Natural killer cell (primary cell): Measurements from ENCODE around the gene IL17RB. TPM values are rescaled to one million over a fixed set of nuclear protein-coding genes. Genes with fewer than 3 reads are reported as not detected.

Experiments
- ATAC-seq, 3 donors: fragments of 150-1000 bp in 2 of 3; fragments of 200-7000 bp in 1 of 3; cut with Tn5 transposase; 1 replicate in 1 of 3; 2 replicates in 2 of 3; pipeline ENCODE4 v1.10.0; 2021; ENCODE audit warnings: mild to moderate bottlenecking in 2 of 3, moderate library complexity in 2 of 3
- DNase-seq, 2 donors: peaks; one replicate each; pipeline versions ENCODE4 v3.0.0 to v3.0.0-alpha.2; 2013 to 2021; ENCODE audit warnings: mixed read lengths in 1 of 2
- H3K27ac ChIP-seq: one replicate; pipeline ENCODE4 v1.5.1; 2013; ENCODE audit warnings: mild to moderate bottlenecking, low read length
- H3K27me3 ChIP-seq: one replicate; pipeline ENCODE4 v1.6.1; 2013; ENCODE audit warnings: low read length; ENCODE audit not compliant: control insufficient read depth, insufficient read depth
- H3K36me3 ChIP-seq: one replicate; pipeline ENCODE4 v1.6.1; 2013; ENCODE audit warnings: low read length; ENCODE audit not compliant: control insufficient read depth, insufficient read depth
- H3K4me1 ChIP-seq: one replicate; pipeline ENCODE4 v1.6.1; 2013; ENCODE audit warnings: low read length; ENCODE audit not compliant: control insufficient read depth, insufficient read depth
- H3K4me3 ChIP-seq: one replicate; pipeline ENCODE4 v1.5.1; 2013; ENCODE audit warnings: low read length
- H3K9me3 ChIP-seq: one replicate; pipeline ENCODE4 v1.6.1; 2013; ENCODE audit warnings: low read length; ENCODE audit not compliant: control insufficient read depth, insufficient read depth
- H3K27ac Mint-ChIP-seq, 2 donors: one replicate each; pipeline ENCODE4 v1.8.0; 2022; ENCODE audit warnings: mild to moderate bottlenecking in 2 of 2, mixed read lengths in 2 of 2, moderate library complexity in 1 of 2
- H3K27me3 Mint-ChIP-seq, 2 donors: one replicate each; pipeline ENCODE4 v1.8.0; 2022; ENCODE audit warnings: low read depth in 2 of 2, mixed read lengths in 2 of 2
- H3K36me3 Mint-ChIP-seq: one replicate; pipeline ENCODE4 v1.8.0; 2022; ENCODE audit warnings: mixed read lengths
- H3K4me1 Mint-ChIP-seq, 2 donors: one replicate each; pipeline ENCODE4 v1.8.0; 2022; ENCODE audit warnings: mixed read lengths in 2 of 2
- H3K4me3 Mint-ChIP-seq: one replicate; pipeline ENCODE4 v1.8.0; 2022; ENCODE audit warnings: mild to moderate bottlenecking, moderate library complexity, mixed read lengths
- H3K9me3 Mint-ChIP-seq, 2 donors: one replicate each; pipeline ENCODE4 v1.8.0; 2022; ENCODE audit warnings: mixed read lengths in 2 of 2
- WGBS: methylation state at CpG from one replicate; pipeline ENCODE4 v1.1.7; 2013; ENCODE audit warnings: missing lambda C conversion rate; ENCODE audit not compliant: insufficient coverage; 5-methylcytosine and 5-hydroxymethylcytosine counted together
- intact Hi-C: fragments of 100-400 bp; cut with micrococcal nuclease; formaldehyde crosslinking; loops from one replicate; pipeline ENCODE4 v1.14.2; 2022
- total RNA-seq, 4 donors: library from RNA; stranded (reverse); fragments of 120-200 nt in 1 of 4; gene quantifications; one replicate each; pipeline versions ENCODE4 v1.2.3 to v1.2.4, GENCODE V29; 2013 to 2022
- TF ChIP-seq, protein P1 (sequence below): fragments of 200-600 bp; IDR thresholded peaks from one replicate; pipeline ENCODE4 v1.8.0; 2022; ENCODE audit warnings: antibody characterized with exemption

Gene IL17RB
- total RNA-seq, 3 donors from 2014 or later (not counting 1 experiment from before 2014, with no cell fraction given) = 0.25 TPM; not detected in 2

DNA sequence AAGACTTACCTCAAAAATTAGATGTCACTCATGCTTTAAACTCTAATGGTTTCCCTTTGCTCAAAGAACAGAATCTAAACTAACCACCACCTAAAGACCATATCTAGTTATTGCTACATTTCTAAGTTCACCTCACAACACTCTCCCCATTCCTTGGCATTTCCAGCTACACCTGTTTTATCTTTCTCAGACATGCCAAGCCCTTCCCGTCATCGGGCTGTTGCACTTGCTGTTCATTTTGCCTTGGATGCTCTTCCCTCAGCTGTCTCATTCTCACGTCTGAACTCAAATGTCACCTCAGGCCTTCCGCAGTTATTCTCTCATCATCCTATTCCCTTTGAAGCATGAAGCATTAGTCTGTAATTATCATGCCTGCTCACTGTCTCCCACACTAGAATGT lies 36.6 kb downstream of the IL17RB start:
- peaks cover 6% of the 10 kb centered on the region for H3K36me3 Mint-ChIP-seq
- no peak overlapping the region for H3K4me3 ChIP-seq
- ATAC-seq = no peak
- H3K4me1 Mint-ChIP-seq = peaks cover 33% of the 10 kb centered on the region in 2 donors
- no peaks in the 10 kb centered on the region for H3K9me3 ChIP-seq
- H3K4me3 Mint-ChIP-seq = peak overlapping the region; percentile 99
- peaks cover 41% of the 10 kb centered on the region for H3K36me3 ChIP-seq
- H3K9me3 Mint-ChIP-seq = no peaks in the 10 kb centered on the region
- no peaks in the 10 kb centered on the region for H3K27me3 Mint-ChIP-seq
- TF ChIP-seq, protein P1, sequence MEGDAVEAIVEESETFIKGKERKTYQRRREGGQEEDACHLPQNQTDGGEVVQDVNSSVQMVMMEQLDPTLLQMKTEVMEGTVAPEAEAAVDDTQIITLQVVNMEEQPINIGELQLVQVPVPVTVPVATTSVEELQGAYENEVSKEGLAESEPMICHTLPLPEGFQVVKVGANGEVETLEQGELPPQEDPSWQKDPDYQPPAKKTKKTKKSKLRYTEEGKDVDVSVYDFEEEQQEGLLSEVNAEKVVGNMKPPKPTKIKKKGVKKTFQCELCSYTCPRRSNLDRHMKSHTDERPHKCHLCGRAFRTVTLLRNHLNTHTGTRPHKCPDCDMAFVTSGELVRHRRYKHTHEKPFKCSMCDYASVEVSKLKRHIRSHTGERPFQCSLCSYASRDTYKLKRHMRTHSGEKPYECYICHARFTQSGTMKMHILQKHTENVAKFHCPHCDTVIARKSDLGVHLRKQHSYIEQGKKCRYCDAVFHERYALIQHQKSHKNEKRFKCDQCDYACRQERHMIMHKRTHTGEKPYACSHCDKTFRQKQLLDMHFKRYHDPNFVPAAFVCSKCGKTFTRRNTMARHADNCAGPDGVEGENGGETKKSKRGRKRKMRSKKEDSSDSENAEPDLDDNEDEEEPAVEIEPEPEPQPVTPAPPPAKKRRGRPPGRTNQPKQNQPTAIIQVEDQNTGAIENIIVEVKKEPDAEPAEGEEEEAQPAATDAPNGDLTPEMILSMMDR = no peak
- H3K27ac ChIP-seq = no peak overlapping the region
- peaks cover 11% of the 10 kb centered on the region for H3K4me1 ChIP-seq
- H3K27me3 ChIP-seq = no peaks in the 10 kb centered on the region
- intact Hi-C loops = loop anchor here (1.0 kb wide), 1 partner anchor 8 kb away; the partner anchor contains the start of gene SELENOK
- H3K27ac Mint-ChIP-seq = peak overlapping the region; percentile 88 to 95
- DNase-seq = no peak
- WGBS = 97% methylated on average over 4 of the region's 4 CpGs

DNA sequence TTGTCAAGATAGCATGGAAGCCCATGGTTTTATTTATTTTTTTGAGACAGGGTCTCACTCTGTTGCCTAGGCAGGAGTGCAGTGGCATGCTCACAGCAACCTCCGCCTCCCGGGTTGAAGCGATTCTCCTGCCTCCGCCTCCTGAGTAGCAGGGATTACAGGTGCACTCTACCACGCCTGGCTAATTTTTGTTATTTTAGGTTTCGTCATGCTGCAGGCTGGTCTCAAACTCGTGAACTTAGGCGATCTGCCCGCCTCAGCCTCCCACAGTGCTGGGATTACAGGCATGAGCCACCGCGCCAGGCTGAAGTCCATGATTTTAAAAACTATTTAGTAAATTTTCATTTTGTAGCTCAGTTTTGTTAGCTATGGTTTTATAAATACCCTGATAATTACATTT lies 38.3 kb downstream of the IL17RB start:
- WGBS = 98% methylated on average over 11 of the region's 11 CpGs
- TF ChIP-seq, protein P1 = no peak
- H3K9me3 Mint-ChIP-seq = no peaks in the 10 kb centered on the region
- ATAC-seq (no peak), DNase-seq (no peak)
- peaks cover 27% of the 10 kb centered on the region for H3K36me3 ChIP-seq
- no peak overlapping the region for H3K4me3 ChIP-seq
- no peaks in the 10 kb centered on the region for H3K27me3 Mint-ChIP-seq
- intact Hi-C loops = no loop called here
- H3K4me3 Mint-ChIP-seq = no peak overlapping the region
- peaks cover 11% of the 10 kb centered on the region for H3K4me1 ChIP-seq
- H3K9me3 ChIP-seq = no peaks in the 10 kb centered on the region
- peaks cover 38 to 41% of the 10 kb centered on the region in 2 donors for H3K4me1 Mint-ChIP-seq
- H3K27ac ChIP-seq = no peak overlapping the region
- no peaks in the 10 kb centered on the region for H3K36me3 Mint-ChIP-seq
- no peak overlapping the region for H3K27ac Mint-ChIP-seq
- no peaks in the 10 kb centered on the region for H3K27me3 ChIP-seq

DNA sequence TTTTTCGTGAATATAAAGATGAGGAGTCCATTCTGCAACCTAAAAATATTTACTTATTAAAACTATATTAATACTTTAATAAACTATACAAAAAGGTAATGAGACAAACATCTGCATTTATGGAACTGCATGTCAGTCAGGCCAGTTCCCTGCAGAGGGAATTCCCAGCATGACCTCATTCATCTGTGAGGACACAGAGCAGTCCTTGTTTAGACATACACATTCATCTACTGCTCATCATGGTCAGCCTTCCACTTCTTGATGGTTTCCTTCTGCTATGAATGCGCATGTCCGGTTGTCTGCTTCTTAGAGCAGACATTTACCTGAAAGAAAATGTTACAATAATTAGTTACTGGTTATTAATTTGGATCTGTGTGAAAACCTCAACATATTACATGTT lies 38.9 kb downstream of the IL17RB start:
- TF ChIP-seq, protein P1 = no peak
- Mint-ChIP-seq H3K27me3 (no peaks in the 10 kb centered on the region), H3K9me3 (no peaks in the 10 kb centered on the region), H3K4me3 (no peak overlapping the region), H3K27ac (no peak overlapping the region), H3K4me1 (peaks cover 38 to 46% of the 10 kb centered on the region in 2 donors), H3K36me3 (no peaks in the 10 kb centered on the region)
- Histone ChIP-seq H3K4me3 (no peak overlapping the region), H3K36me3 (peaks cover 23% of the 10 kb centered on the region), H3K27ac (no peak overlapping the region), H3K27me3 (no peaks in the 10 kb centered on the region), H3K4me1 (peaks cover 11% of the 10 kb centered on the region), H3K9me3 (no peaks in the 10 kb centered on the region)
- intact Hi-C loops = no loop called here
- DNase-seq = peak in 1 of 2 donors; percentile 13
- WGBS = no CpG with 5 or more reads among the region's 3 CpGs
- ATAC-seq = no peak

- H3K9me3 Mint-ChIP-seq = no peaks in the 10 kb centered on the region
- ATAC-seq (no peak), DNase-seq (no peak)
- H3K27ac Mint-ChIP-seq = peak overlapping the region; percentile 23 to 41
- Histone ChIP-seq H3K36me3 (peaks cover 23% of the 10 kb centered on the region), H3K4me1 (peaks cover 9% of the 10 kb centered on the region), H3K27me3 (no peaks in the 10 kb centered on the region), H3K4me3 (no peak overlapping the region), H3K27ac (no peak overlapping the region), H3K9me3 (no peaks in the 10 kb centered on the region)
- H3K36me3 Mint-ChIP-seq = no peaks in the 10 kb centered on the region
- TF ChIP-seq, protein P1 = no peak
- no peaks in the 10 kb centered on the region for H3K27me3 Mint-ChIP-seq
- peaks cover 37 to 44% of the 10 kb centered on the region in 2 donors for H3K4me1 Mint-ChIP-seq
- intact Hi-C loops = no loop called here
- H3K4me3 Mint-ChIP-seq = no peak overlapping the region
Measured at GRCh38 chr3:53887446-53887845, 41.1 kb downstream of the IL17RB start.
